Duodenal mucosa (tissue), 2 donors: ENCODE measurements around the gene TMEM97.

Experiments used
- H3K27ac ChIP-seq: one replicate; pipeline ENCODE4 v1.7.0; 2013; ENCODE audit warnings: low read depth, low read length
- H3K27me3 ChIP-seq, 2 donors: one replicate each; pipeline ENCODE4 v1.7.0; 2013; ENCODE audit warnings: low read length in 2 of 2, control low read depth in 1 of 2; ENCODE audit not compliant: insufficient read depth in 2 of 2, control insufficient read depth in 1 of 2
- H3K36me3 ChIP-seq, 2 donors: one replicate each; pipeline ENCODE4 v1.7.0; 2013; ENCODE audit warnings: low read length in 2 of 2, control low read depth in 1 of 2; ENCODE audit not compliant: insufficient read depth in 2 of 2, control insufficient read depth in 1 of 2
- H3K4me1 ChIP-seq, 2 donors: one replicate each; pipeline ENCODE4 v1.7.0; 2013; ENCODE audit warnings: low read length in 2 of 2, control low read depth in 1 of 2; ENCODE audit not compliant: insufficient read depth in 2 of 2, control insufficient read depth in 1 of 2
- H3K4me3 ChIP-seq, 2 donors: one replicate each; pipeline ENCODE4 v1.7.0; 2013; ENCODE audit warnings: low read length in 2 of 2, low read depth in 1 of 2
- H3K9ac ChIP-seq, 2 donors: one replicate each; pipeline ENCODE4 v1.7.0; 2013; ENCODE audit warnings: low read length in 2 of 2, low read depth in 1 of 2
- H3K9me3 ChIP-seq, 2 donors: one replicate each; pipeline ENCODE4 v1.7.0; 2013; ENCODE audit warnings: low read length in 2 of 2, control low read depth in 1 of 2; ENCODE audit not compliant: control insufficient read depth in 1 of 2

TMEM97 gene

DNA sequence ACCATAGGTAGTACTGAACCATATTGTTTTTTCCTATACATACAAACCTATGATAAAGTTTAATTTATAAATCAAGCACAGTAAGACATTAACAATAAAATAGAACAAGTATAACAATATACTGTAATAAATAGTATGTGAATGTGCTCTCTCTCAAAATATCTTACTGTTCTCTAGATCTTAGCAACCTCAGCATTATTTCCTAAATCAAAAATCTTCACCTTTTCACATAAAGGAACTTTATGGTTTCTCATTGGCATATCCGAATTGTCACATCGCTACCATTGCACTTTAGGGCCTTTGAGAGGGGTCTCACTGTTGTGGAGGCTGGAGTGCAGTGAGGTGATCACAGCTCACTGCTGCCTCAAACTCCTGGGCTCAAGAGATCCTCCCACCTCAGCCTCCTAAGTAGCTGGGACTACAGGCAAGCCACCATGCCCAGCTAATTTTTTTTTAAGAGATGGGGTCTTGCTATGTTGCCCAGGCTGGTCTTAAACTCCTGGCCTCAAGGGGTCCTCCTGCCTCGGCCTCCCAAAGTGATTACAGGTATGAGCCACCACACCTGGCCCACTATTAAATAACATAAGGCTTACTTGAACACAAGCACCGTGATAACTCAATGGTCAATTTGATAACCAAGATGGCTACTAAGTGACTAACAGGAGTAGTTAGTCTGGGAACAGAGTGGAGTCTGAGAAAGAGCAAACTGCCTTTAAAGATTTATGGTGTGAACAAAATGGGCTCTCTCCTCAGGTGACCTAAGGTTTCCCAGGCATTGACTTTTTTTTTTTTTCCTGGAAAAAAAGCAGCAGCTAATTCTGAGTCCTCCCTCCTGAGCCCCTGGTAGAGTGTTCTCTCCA, 2.9 kb upstream of the TMEM97 start:
- H3K9ac ChIP-seq = no peak overlapping the region
- H3K4me1 ChIP-seq = peaks cover 20 to 22% of the 10 kb centered on the region in 2 donors
- H3K27ac ChIP-seq = no peak overlapping the region
- H3K27me3 ChIP-seq = no peaks in the 10 kb centered on the region
- no peak overlapping the region for H3K4me3 ChIP-seq
- H3K9me3 ChIP-seq = no peaks in the 10 kb centered on the region
- H3K36me3 ChIP-seq = no peaks in the 10 kb centered on the region

GRCh38 chr17:28317099-28317965, 1.7 kb upstream of the TMEM97 start:
- no peak overlapping the region for H3K4me3 ChIP-seq
- H3K27ac ChIP-seq = no peak overlapping the region
- no peaks in the 10 kb centered on the region for H3K9me3 ChIP-seq
- peaks cover 20 to 22% of the 10 kb centered on the region in 2 donors for H3K4me1 ChIP-seq
- no peaks in the 10 kb centered on the region for H3K27me3 ChIP-seq
- H3K36me3 ChIP-seq = no peaks in the 10 kb centered on the region
- peak overlapping the region in 1 of 2 donors; percentile 54 for H3K9ac ChIP-seq

- Histone ChIP-seq H3K4me1 (peaks cover 22 to 27% of the 10 kb centered on the region in 2 donors), H3K9me3 (no peaks in the 10 kb centered on the region), H3K27ac (no peak overlapping the region), H3K9ac (peak overlapping the region; percentile 36 to 65), H3K36me3 (no peaks in the 10 kb centered on the region), H3K27me3 (no peaks in the 10 kb centered on the region), H3K4me3 (peak overlapping the region; percentile 82 to 92)
Measured at GRCh38 chr17:28317966-28318758, 838 bp upstream of the TMEM97 start.

DNA sequence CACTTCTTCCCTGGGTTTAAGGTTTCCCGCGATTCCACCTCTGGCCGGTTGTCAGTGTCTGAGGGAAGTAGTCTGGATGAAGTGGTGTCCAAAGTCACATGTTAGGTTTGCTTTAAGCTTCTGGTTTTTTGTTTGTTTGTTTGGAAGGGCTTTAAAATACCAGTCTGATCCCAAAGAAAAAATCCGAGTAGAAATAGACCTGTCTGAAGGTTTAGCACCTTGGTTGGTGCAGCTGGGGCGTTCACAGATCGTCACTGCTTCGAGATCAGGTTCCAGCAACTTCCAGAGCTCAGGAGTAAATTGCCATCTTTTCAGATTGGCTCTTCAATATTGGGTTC, 567 bp downstream of the TMEM97 start:
- Histone ChIP-seq H3K27me3 (no peaks in the 10 kb centered on the region), H3K4me1 (peaks cover 24 to 34% of the 10 kb centered on the region in 2 donors), H3K4me3 (peak overlapping the region; percentile 82 to 92), H3K27ac (no peak overlapping the region), H3K36me3 (no peaks in the 10 kb centered on the region), H3K9ac (peak overlapping the region; percentile 64 to 65), H3K9me3 (no peaks in the 10 kb centered on the region)

- Histone ChIP-seq H3K27me3 (no peaks in the 10 kb centered on the region), H3K4me3 (peak overlapping the region; percentile 20 to 92), H3K9me3 (no peaks in the 10 kb centered on the region), H3K27ac (no peak overlapping the region), H3K9ac (peak overlapping the region in 1 of 2 donors; percentile 64), H3K36me3 (no peaks in the 10 kb centered on the region), H3K4me1 (peaks cover 33 to 43% of the 10 kb centered on the region in 2 donors)
Measured at GRCh38 chr17:28320215-28321061, 1.4 kb downstream of the TMEM97 start.

DNA sequence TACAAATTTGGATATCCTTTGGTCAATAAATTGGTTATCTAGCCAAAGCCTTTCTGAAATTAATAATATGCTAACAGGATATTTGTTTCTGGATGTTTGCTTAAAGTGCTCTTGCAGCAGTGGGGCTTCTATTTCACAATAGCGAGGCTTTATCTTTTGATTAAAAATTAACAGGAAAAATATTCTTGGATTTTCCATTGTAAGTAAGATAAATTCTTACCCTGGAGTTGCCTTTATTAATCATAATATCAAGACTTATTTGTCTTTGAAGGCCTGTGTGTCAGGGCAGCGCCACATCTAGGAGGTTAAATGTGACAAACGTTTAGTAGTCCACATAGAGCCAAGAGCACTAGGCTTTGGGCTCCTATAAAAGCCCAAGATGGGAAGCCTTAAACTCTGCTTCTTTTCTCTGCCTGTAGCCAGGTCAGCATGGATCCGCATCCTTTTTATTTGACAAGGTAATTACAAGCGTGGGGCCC, 5.3 kb downstream of the TMEM97 start:
- no peak overlapping the region for H3K4me3 ChIP-seq
- no peaks in the 10 kb centered on the region for H3K9me3 ChIP-seq
- H3K36me3 ChIP-seq = peaks cover 4 to 31% of the 10 kb centered on the region in 2 donors
- H3K27me3 ChIP-seq = no peaks in the 10 kb centered on the region
- H3K9ac ChIP-seq = no peak overlapping the region
- H3K27ac ChIP-seq = no peak overlapping the region
- H3K4me1 ChIP-seq = peaks cover 29 to 48% of the 10 kb centered on the region in 2 donors

GRCh38 chr17:28324781-28325180, 5.8 kb downstream of the TMEM97 start:
- Histone ChIP-seq H3K36me3 (peaks cover 6 to 33% of the 10 kb centered on the region in 2 donors), H3K27me3 (no peaks in the 10 kb centered on the region), H3K9ac (no peak overlapping the region), H3K27ac (no peak overlapping the region), H3K9me3 (no peaks in the 10 kb centered on the region), H3K4me1 (peaks cover 25 to 44% of the 10 kb centered on the region in 2 donors), H3K4me3 (no peak overlapping the region)

GRCh38 chr17:28325211-28325610, 6.2 kb downstream of the TMEM97 start:
- Histone ChIP-seq H3K9ac (no peak overlapping the region), H3K27me3 (no peaks in the 10 kb centered on the region), H3K36me3 (peaks cover 6 to 33% of the 10 kb centered on the region in 2 donors), H3K27ac (no peak overlapping the region), H3K4me1 (peaks cover 21 to 39% of the 10 kb centered on the region in 2 donors), H3K9me3 (no peaks in the 10 kb centered on the region), H3K4me3 (no peak overlapping the region)

DNA sequence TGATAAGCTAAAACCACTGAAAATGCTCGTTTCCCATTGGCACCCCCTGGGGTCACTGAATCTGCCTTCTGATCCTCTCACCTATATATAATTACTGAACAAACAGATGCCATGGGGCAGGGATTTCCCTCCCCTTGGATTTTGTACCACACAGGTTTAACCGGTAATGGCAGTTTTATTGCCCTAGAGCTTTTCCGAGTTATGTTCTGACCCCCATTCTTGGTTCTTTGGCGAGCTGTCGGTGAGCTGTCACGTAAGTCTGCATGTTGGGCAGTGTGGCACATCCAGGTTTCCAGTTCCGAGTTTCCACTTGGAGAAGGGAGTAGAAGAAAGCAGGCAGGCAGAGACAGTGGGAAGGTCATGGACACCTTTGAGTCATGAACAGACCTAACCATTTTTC, 7.1 kb downstream of the TMEM97 start:
- Histone ChIP-seq H3K4me1 (peaks cover 16 to 36% of the 10 kb centered on the region in 2 donors), H3K9ac (no peak overlapping the region), H3K36me3 (peaks cover 6 to 42% of the 10 kb centered on the region in 2 donors), H3K9me3 (no peaks in the 10 kb centered on the region), H3K27ac (no peak overlapping the region), H3K27me3 (no peaks in the 10 kb centered on the region), H3K4me3 (no peak overlapping the region)
